Aorta (tissue), 5 donors: Measurements from ENCODE around the gene PIK3C3. TPM values are rescaled to one million over a fixed set of nuclear protein-coding genes. Genes with fewer than 3 reads are reported as not detected.

Experiments used
- ATAC-seq: fragments of 200-7000 bp; cut with Tn5 transposase; one replicate; pipeline ENCODE4 v1.9.1; 2022; ENCODE audit warnings: moderate library complexity; ENCODE audit not compliant: low FRiP score
- DNase-seq, 2 donors: peaks; one replicate each; pipeline ENCODE4 v3.0.0-alpha.2; 2020
- H3K27ac ChIP-seq, 2 donors: one replicate each; pipeline ENCODE4 v1.5.1; 2013; ENCODE audit warnings: low read length in 2 of 2, mild to moderate bottlenecking in 2 of 2, moderate library complexity in 2 of 2, control low read depth in 1 of 2, inconsistent platforms in 1 of 2, low read depth in 1 of 2
- H3K27me3 ChIP-seq, 2 donors: one replicate each; pipeline ENCODE4 v1.6.1; 2013; ENCODE audit warnings: control low read depth in 1 of 2, low read length in 1 of 2, mild to moderate bottlenecking in 1 of 2, moderate library complexity in 1 of 2; ENCODE audit not compliant: insufficient read depth in 2 of 2, control insufficient read depth in 1 of 2
- H3K36me3 ChIP-seq, 2 donors: one replicate each; pipeline ENCODE4 v1.6.1; 2013; ENCODE audit warnings: control low read depth in 1 of 2, low read length in 1 of 2, mild to moderate bottlenecking in 1 of 2; ENCODE audit not compliant: insufficient read depth in 2 of 2, control insufficient read depth in 1 of 2
- H3K4me1 ChIP-seq, 2 donors: one replicate each; pipeline ENCODE4 v1.6.1; 2013; ENCODE audit warnings: low read length in 2 of 2, control low read depth in 1 of 2, mild to moderate bottlenecking in 1 of 2, moderate library complexity in 1 of 2; ENCODE audit not compliant: insufficient read depth in 2 of 2, control insufficient read depth in 1 of 2
- H3K4me3 ChIP-seq, 2 donors: one replicate each; pipeline ENCODE4 v1.5.1; 2013; ENCODE audit warnings: low read length in 2 of 2, control low read depth in 1 of 2, mild to moderate bottlenecking in 1 of 2
- H3K9me3 ChIP-seq: one replicate; pipeline ENCODE4 v1.6.1; 2013; ENCODE audit warnings: mild to moderate bottlenecking, low read length; ENCODE audit not compliant: control insufficient read depth
- WGBS, 2 donors: extraction: QIAGEN DNeasy Blood & Tissue Kit; methylation state at CpG; one replicate each; pipeline ENCODE4 v1.1.7; 2013; 5-methylcytosine and 5-hydroxymethylcytosine counted together
- intact Hi-C, 2 donors: fragments of 100-400 bp; cut with DNase I; formaldehyde crosslinking; loops; one replicate each; pipeline versions ENCODE4 v1.14.2 to v1.15.0; 2022
- polyA plus RNA-seq, 2 donors: library from polyadenylated mRNA; stranded (reverse); fragments of 200-250 nt; gene quantifications; one replicate each; pipeline ENCODE4 v1.2.3, GENCODE V29; 2013
- total RNA-seq, 2 donors: library from RNA; stranded (reverse); fragmentation: NEBNext Ultra II Directional; extraction: Animal tissue kit (Norgen Biotek cat#: 25700); gene quantifications; one replicate each; pipeline ENCODE4 v1.2.1, GENCODE V29; 2021
- donor health status: healthy with polysubstance abuse.
- donor health status: Bipolar disorder and iron deficiency.
- donor health status: DM: no; HTN: no; CAD: no.
- donor health status: DM: no; HTN: no; CAD: no.
- donor health status: DM: yes; HTN: yes; CAD: no.

The PIK3C3 gene
- total and polyA plus RNA-seq, 4 donors, result 20.0 to 63.9 (median 49.5) TPM

DNA sequence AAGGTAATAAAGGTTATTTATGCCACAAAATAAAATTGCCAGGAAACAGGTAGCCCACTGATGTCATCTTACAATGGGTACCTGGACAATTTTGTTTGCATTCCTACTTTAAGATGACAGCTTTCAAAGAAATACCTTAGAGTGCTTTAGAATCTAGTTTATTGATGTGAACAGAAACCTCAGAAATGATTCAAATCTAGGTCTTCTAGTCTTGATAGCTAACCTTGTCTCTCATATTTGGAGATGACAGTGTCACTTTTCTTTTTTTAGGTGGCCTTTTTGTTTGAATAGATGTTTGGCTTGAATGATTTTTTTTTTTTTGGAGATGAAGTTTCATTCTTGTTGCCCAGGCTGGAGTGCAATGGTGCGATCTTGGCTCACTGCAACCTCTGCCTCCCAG, 69.1 kb downstream of the PIK3C3 start:
- DNase-seq (no peak), ATAC-seq (no peak)
- Histone ChIP-seq H3K27me3 (no peaks in the 10 kb centered on the region), H3K9me3 (no peaks in the 10 kb centered on the region), H3K4me3 (no peak overlapping the region), H3K36me3 (no peaks in the 10 kb centered on the region), H3K27ac (no peak overlapping the region), H3K4me1 (no peaks in the 10 kb centered on the region)
- WGBS, 2 donors, result 93 to 98% methylated on average over 1 of the region's 1 CpG
- intact Hi-C loops, result no loop called here

DNA sequence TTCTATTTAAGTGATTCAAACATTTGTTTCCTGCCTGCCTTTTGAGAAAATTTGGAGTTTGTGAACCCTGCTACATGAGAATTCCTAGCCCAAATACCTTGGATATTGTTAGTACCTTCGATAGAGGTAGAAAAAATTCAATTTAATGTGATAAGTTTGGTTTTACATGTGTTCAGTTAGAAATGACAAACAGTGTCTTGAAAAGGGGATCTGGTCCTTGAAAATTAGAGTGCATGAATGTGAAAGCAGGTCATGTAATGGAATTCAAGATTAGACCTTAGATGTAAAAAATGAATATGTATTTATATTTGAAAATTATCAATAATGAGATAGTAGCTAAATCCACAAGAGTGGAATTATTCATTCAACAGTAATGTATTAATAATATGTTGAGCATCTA, 70.5 kb downstream of the PIK3C3 start:
- no peaks in the 10 kb centered on the region for H3K4me1 ChIP-seq
- DNase-seq (no peak), ATAC-seq (no peak)
- intact Hi-C loops, result no loop called here
- H3K9me3 ChIP-seq, result no peaks in the 10 kb centered on the region
- peaks cover 0 to under 1% of the 10 kb centered on the region in 2 donors for H3K36me3 ChIP-seq
- no peak overlapping the region for H3K27ac ChIP-seq
- 92% methylated on average over 1 of the region's 1 CpG for WGBS, 2 donors
- no peak overlapping the region for H3K4me3 ChIP-seq
- H3K27me3 ChIP-seq, result no peaks in the 10 kb centered on the region

DNA sequence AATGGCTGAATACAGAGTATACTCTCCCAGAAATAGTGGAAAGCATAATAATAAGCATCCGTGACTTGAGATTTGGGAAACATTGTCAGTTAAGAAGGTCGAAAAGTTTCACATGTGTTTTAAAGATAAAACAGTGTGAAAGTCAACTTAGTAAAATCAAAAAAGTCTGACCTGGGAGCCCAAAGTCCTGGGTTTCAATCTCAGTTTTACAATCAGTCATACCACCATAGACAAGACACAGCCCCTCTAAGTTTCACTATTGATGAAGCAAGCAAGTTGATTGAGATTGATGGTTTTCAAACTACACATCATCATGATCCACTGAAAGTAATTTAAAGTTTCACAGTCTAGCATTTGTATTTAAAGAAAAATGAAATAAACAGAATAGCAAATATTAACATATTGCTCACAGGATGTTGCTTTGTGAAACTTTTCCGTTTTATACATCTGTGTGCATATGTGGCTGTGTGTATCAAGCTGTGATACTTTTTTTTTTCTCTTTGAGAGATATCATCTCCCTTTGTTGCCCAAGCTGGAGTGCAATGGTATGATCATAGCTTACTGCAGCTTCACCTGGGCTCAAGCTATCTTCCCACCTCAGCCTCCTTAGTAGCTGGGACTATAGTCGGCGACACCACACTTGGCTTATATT, 71.1 kb downstream of the PIK3C3 start:
- no peaks in the 10 kb centered on the region for H3K27me3 ChIP-seq
- DNase-seq, result no peak
- no peak for ATAC-seq
- H3K27ac ChIP-seq, result no peak overlapping the region
- H3K9me3 ChIP-seq, result no peaks in the 10 kb centered on the region
- no peak overlapping the region for H3K4me3 ChIP-seq
- H3K4me1 ChIP-seq, result no peaks in the 10 kb centered on the region
- peaks cover 0 to 3% of the 10 kb centered on the region in 2 donors for H3K36me3 ChIP-seq
- intact Hi-C loops, result no loop called here
- 89 to 90% methylated on average over 5 of the region's 5 CpGs for WGBS, 2 donors

DNA sequence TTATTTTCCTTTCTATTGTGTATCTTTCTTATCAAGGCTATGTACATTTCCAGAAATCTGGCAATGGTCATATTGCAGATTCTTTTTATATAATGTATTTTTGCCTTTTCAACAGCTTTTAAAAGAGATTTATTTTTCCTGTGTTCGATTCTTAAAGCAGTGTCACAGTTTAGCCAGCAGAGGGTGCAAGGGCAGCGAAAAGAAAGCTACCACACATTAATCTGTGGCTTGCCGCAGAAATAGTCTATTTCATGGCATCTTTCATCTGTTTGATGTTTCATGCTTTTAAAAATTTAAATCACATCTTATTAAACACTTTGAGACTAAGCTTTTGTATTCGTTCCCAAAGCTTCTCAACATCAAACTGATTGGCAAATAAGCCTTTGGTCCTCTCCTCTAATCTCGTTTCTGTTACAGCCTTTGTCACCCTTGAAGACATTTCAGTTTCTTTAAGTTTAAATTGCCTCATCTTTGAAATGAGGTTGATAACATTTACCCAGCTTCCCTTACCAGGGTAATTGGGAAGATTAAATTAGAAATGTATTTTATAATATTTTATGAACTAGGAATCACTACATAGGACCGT, 73.3 kb downstream of the PIK3C3 start:
- no peak overlapping the region for H3K27ac ChIP-seq
- DNase-seq, result no peak
- no peaks in the 10 kb centered on the region for H3K4me1 ChIP-seq
- H3K36me3 ChIP-seq, result peaks cover 0 to 4% of the 10 kb centered on the region in 2 donors
- intact Hi-C loops, result no loop called here
- 41 to 42% methylated on average over 6 of the region's 6 CpGs for WGBS, 2 donors
- no peak overlapping the region for H3K4me3 ChIP-seq
- no peak for ATAC-seq
- no peaks in the 10 kb centered on the region for H3K9me3 ChIP-seq
- no peaks in the 10 kb centered on the region for H3K27me3 ChIP-seq

DNA sequence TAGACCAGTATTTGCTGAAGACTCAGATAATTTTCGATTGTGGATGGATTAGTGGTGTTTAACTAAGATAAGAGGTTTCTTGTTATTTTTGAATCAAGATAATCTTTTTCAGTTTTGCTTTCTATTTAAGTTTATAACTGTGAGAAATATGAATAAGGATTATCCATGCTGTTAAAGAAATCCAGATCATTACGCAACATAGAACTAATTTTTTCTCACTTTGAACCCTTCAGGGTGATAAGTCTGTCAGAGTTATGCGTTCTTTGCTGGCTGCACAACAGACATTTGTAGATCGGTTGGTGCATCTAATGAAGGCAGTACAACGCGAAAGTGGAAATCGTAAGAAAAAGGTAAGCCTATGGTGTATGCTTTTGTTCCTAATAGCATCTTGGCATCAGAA, 74.1 kb downstream of the PIK3C3 start:
- Histone ChIP-seq H3K4me1 (no peaks in the 10 kb centered on the region), H3K27me3 (no peaks in the 10 kb centered on the region), H3K27ac (no peak overlapping the region), H3K4me3 (no peak overlapping the region), H3K9me3 (no peaks in the 10 kb centered on the region), H3K36me3 (peaks cover 0 to 4% of the 10 kb centered on the region in 2 donors)
- intact Hi-C loops, result no loop called here
- no peak for DNase-seq
- 86 to 87% methylated on average over 7 of the region's 7 CpGs for WGBS, 2 donors
- no peak for ATAC-seq

DNA sequence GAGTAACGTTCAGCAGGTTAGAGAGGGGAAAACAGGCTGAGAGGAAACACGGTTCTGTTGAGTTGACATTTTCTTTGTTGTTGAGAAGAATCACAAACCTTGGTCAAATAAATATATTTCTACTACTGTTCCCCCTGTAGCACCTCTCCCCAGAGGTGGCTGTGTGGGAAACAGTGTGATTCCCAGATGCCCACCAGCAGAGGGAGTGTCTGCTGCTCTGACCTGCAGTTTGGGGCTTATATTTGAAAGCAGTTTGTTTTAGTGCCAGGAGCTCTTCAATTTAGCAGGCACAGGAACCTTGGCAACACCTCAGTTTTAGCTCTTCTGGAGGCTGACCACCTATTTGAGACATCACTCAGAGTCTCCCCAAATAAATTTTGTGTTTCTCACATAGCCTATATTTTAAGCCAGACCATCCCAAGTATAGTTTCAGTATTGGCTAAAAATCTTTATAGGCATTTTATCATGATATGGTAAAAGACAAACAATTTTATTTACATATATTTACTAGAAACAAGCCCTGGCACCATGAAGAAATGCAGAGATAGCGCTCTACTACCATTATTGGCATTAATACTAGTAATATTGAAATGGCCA, 75.7 kb downstream of the PIK3C3 start:
- intact Hi-C loops, result no loop called here
- H3K27ac ChIP-seq, result no peak overlapping the region
- no peaks in the 10 kb centered on the region for H3K4me1 ChIP-seq
- WGBS, 2 donors, result 80 to 84% methylated on average over 3 of the region's 3 CpGs
- H3K36me3 ChIP-seq, result peaks cover 0 to 6% of the 10 kb centered on the region in 2 donors
- no peak overlapping the region for H3K4me3 ChIP-seq
- DNase-seq (no peak), ATAC-seq (no peak)
- H3K27me3 ChIP-seq, result no peaks in the 10 kb centered on the region
- H3K9me3 ChIP-seq, result no peaks in the 10 kb centered on the region

DNA sequence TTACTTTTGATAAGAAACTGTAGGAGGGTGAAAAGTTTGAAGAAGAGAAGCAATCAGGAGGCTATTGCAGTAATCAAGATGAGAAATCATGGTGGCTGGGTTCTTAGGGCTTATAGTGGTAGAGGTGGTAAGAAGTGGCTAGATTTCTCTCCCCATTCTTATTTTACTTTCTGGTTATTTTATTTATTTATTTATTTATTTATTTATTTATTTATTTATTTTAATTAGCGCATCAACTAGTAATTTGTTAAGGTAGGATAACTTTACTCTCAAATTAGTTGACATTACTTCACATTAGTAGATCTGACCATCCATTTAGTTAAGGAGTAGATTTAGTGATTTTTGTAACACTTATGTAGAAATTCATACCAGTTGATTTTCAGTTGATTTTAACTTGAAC, 77.4 kb downstream of the PIK3C3 start:
- Histone ChIP-seq H3K9me3 (no peaks in the 10 kb centered on the region), H3K27ac (no peak overlapping the region), H3K4me3 (no peak overlapping the region), H3K36me3 (peaks cover 0 to 6% of the 10 kb centered on the region in 2 donors), H3K4me1 (no peaks in the 10 kb centered on the region), H3K27me3 (no peaks in the 10 kb centered on the region)
- DNase-seq, result no peak
- WGBS, 2 donors, result 96 to 100% methylated on average over 1 of the region's 1 CpG
- no peak for ATAC-seq
- intact Hi-C loops, result no loop called here

DNA sequence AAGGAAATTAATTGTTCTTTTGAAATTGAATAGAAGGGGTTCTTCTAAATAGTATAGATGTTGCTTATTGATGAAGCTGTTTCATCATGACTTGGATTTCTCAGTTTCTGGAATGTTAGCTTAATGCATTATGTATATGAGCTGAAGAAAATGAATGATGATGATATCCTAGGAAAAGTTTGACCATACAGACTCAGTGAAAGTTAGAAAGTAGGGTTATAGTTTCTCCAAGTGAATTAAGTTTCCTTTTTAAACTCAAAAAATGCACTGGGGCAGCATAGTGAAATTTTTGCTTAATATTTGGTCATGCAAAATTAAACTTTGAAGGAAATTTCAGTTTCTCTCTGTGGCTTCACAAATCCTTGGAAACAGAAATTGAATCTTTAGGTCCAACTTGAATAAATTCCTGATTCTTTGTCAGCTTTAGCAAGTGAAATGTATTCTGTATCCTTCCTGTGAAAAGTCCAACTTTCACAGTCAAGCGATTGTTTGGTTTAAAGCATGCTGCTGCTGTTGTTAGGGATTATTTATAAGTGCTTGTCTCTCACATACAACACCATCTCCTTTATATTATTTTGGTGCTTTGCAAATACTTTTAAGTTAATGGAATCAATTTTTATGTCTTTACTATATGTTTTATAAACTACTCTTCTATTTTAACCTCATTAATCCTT, 78.2 kb downstream of the PIK3C3 start:
- intact Hi-C loops, result no loop called here
- peaks cover 0 to 6% of the 10 kb centered on the region in 2 donors for H3K36me3 ChIP-seq
- no peaks in the 10 kb centered on the region for H3K9me3 ChIP-seq
- no peak for ATAC-seq
- DNase-seq, result no peak
- no peaks in the 10 kb centered on the region for H3K27me3 ChIP-seq
- H3K27ac ChIP-seq, result no peak overlapping the region
- no peaks in the 10 kb centered on the region for H3K4me1 ChIP-seq
- WGBS, 2 donors, result 82 to 86% methylated on average over 1 of the region's 1 CpG
- no peak overlapping the region for H3K4me3 ChIP-seq
